ENCODE measurements around the gene TNK1. TPM values are rescaled to one million over a fixed set of nuclear protein-coding genes. Genes with fewer than 3 reads are reported as not detected.

Gene TNK1
- total and polyA plus RNA-seq, 2 donors (not counting 1 experiment from before 2014, with no cell fraction given): 11.7 to 23.7 TPM

DNA sequence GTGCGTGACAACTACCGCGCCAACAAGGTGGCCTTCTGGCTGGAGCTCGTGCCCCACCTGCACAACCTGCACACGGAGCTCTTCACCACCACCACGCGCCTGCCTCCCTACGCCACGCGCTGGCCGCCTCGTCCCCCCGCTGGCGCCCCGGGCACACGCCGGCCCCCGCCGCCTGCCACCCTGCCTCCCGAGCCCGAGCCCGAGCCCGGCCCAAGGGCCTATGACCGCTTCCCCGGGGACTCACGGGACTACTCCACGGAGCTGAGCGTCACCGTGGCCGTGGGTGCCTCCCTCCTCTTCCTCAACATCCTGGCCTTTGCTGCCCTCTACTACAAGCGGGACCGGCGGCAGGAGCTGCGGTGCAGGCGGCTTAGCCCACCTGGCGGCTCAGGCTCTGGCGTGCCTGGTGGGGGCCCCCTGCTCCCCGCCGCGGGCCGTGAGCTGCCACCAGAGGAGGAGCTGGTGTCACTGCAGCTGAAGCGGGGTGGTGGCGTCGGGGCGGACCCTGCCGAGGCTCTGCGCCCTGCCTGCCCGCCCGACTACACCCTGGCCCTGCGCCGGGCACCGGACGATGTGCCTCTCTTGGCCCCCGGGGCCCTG lies 36.3 kb downstream of the TNK1 start:
- DNase-seq: no peak
- POLR2A ChIA-PET: no interaction called here

DNA sequence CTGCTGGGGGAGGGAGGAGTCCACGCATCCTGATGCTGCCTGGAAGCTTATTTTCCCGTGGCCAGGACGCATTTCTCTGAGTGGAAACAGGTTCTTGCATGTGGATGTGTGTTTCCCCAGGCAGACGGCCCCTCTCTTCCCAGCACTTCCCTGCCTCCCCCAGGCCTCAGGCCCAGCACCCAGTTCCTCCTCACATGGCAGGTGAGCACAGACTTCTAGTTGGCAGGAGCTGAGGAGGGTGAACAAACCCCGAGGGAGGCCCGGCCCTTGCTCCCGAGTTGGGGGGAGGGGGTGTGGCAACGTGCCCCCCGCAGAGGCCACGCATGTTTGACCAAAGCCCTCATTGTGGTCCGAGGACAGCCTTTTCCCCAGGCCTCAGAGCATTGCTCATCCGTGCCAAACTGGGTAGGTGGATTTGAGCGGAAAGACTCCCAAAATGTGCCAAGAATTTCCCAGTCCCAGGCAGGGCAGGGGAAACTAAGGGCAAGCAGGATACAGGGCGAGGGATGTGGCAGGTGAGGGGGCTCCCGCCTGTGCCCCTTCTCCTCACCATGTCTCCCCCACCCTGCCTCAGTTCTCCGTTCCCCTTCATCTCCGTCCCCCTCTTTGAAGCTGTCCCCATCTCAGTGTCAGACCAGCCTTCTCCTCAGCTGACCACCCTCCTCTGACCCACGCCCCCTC lies 37.7 kb downstream of the TNK1 start:
- H3K4me3 ChIP-seq (ENCODE audit: control extremely low read depth in 1 of 5, extremely low read depth in 1 of 5, insufficient read depth in 1 of 5, low read depth in 2 of 5, low read length in 4 of 5): no peak overlapping the region
- CTCF ChIA-PET: interaction anchor here (1.5 kb wide), 1 partner anchor 18 kb away, joined by 3 read pairs; no protein-coding TSS in a partner anchor

More for the DNA sequence above, 36.3 kb downstream of the TNK1 start:
- Mint-ChIP-seq H3K9me3 (ENCODE audit: insufficient read depth) (no peaks in the 10 kb centered on the region), H3K4me3 (no peak overlapping the region), H3K4me1 (no peaks in the 10 kb centered on the region), H3K27ac (no peak overlapping the region), H3K27me3 (peaks cover 11% of the 10 kb centered on the region)
- H3K9me3 ChIP-seq (ENCODE audit: control extremely low read depth in 1 of 3, control insufficient read depth in 2 of 3, insufficient read depth in 1 of 3, low read length in 2 of 3): no peaks in the 10 kb centered on the region
- no peaks in the 10 kb centered on the region for H3K79me2 ChIP-seq (ENCODE audit: control insufficient read depth, insufficient read depth, low read length)
- TF ChIP-seq EZH2 (IDR thresholded peaks at IDR 0.05; ENCODE audit: borderline replicate concordance, insufficient read depth, low read depth, low read length, poor library complexity, severe bottlenecking): no peak
- TF ChIP-seq, protein P1, sequence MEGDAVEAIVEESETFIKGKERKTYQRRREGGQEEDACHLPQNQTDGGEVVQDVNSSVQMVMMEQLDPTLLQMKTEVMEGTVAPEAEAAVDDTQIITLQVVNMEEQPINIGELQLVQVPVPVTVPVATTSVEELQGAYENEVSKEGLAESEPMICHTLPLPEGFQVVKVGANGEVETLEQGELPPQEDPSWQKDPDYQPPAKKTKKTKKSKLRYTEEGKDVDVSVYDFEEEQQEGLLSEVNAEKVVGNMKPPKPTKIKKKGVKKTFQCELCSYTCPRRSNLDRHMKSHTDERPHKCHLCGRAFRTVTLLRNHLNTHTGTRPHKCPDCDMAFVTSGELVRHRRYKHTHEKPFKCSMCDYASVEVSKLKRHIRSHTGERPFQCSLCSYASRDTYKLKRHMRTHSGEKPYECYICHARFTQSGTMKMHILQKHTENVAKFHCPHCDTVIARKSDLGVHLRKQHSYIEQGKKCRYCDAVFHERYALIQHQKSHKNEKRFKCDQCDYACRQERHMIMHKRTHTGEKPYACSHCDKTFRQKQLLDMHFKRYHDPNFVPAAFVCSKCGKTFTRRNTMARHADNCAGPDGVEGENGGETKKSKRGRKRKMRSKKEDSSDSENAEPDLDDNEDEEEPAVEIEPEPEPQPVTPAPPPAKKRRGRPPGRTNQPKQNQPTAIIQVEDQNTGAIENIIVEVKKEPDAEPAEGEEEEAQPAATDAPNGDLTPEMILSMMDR (IDR thresholded peaks at IDR 0.05): no peak
- H4K20me1 ChIP-seq (ENCODE audit: control insufficient read depth, insufficient read depth, low read length, poor library complexity, severe bottlenecking): no peaks in the 10 kb centered on the region
- no peak overlapping the region for H3K4me3 ChIP-seq (ENCODE audit: control extremely low read depth in 1 of 5, extremely low read depth in 1 of 5, insufficient read depth in 1 of 5, low read depth in 2 of 5, low read length in 4 of 5)
- intact Hi-C loops (cut with micrococcal nuclease): no loop called here
- no peaks in the 10 kb centered on the region for H3K36me3 ChIP-seq (replicated peaks in 1 of 2; ENCODE audit: control extremely low read depth in 1 of 2, control insufficient read depth in 1 of 2, extremely low read depth in 1 of 2, insufficient read depth in 2 of 2, low read length in 1 of 2)
- ATAC-seq (ENCODE audit: low read depth): no peak
- CTCF ChIA-PET: interaction anchor here (1.2 kb wide), 1 partner anchor 61 kb away, joined by 4 read pairs; no protein-coding TSS in a partner anchor
- H3K4me2 ChIP-seq (replicated peaks; ENCODE audit: low read depth, low read length, poor library complexity, severe bottlenecking): no peak overlapping the region
- no peaks in the 10 kb centered on the region for H3K27me3 ChIP-seq (replicated peaks in 1 of 4; ENCODE audit: control extremely low read depth in 1 of 4, control insufficient read depth in 3 of 4, insufficient read depth in 4 of 4, low read length in 3 of 4)
- H3K4me1 ChIP-seq (ENCODE audit: control insufficient read depth in 2 of 2, insufficient read depth in 2 of 2, low read length in 2 of 2): no peaks in the 10 kb centered on the region
- no peak overlapping the region for H3K27ac ChIP-seq (ENCODE audit: low read length in 2 of 2)
- WGBS (ENCODE audit: insufficient coverage): 97% methylated on average over 41 of the region's 54 CpGs
- no peak overlapping the region for H2AFZ ChIP-seq (ENCODE audit: insufficient read depth, low read depth, low read length, poor library complexity, severe bottlenecking)
- H3K9ac ChIP-seq (ENCODE audit: low read length): no peak overlapping the region

More for the DNA sequence above, 37.7 kb downstream of the TNK1 start:
- ATAC-seq (ENCODE audit: low read depth) (no peak), DNase-seq (no peak)
- TF ChIP-seq, protein P1 (IDR thresholded peaks at IDR 0.05): no peak
- TF ChIP-seq EZH2 (IDR thresholded peaks at IDR 0.05; ENCODE audit: borderline replicate concordance, insufficient read depth, low read depth, low read length, poor library complexity, severe bottlenecking): no peak
- H3K9me3 Mint-ChIP-seq (ENCODE audit: insufficient read depth): no peaks in the 10 kb centered on the region
- H3K4me3 Mint-ChIP-seq: no peak overlapping the region
- H3K79me2 ChIP-seq (ENCODE audit: control insufficient read depth, insufficient read depth, low read length): no peaks in the 10 kb centered on the region
- no peak overlapping the region for H3K27ac ChIP-seq (ENCODE audit: low read length in 2 of 2)
- H3K36me3 ChIP-seq (replicated peaks in 1 of 2; ENCODE audit: control extremely low read depth in 1 of 2, control insufficient read depth in 1 of 2, extremely low read depth in 1 of 2, insufficient read depth in 2 of 2, low read length in 1 of 2): no peaks in the 10 kb centered on the region
- no peak overlapping the region for H3K27ac Mint-ChIP-seq
- H3K9me3 ChIP-seq (ENCODE audit: control extremely low read depth in 1 of 3, control insufficient read depth in 2 of 3, insufficient read depth in 1 of 3, low read length in 2 of 3): no peaks in the 10 kb centered on the region
- POLR2A ChIA-PET: no interaction called here
- no peaks in the 10 kb centered on the region for H3K4me1 Mint-ChIP-seq
- WGBS (ENCODE audit: insufficient coverage): 82% methylated on average over 12 of the region's 18 CpGs
- H3K9ac ChIP-seq (ENCODE audit: low read length): no peak overlapping the region
- no peak overlapping the region for H2AFZ ChIP-seq (ENCODE audit: insufficient read depth, low read depth, low read length, poor library complexity, severe bottlenecking)
- no peak overlapping the region for H3K4me2 ChIP-seq (replicated peaks; ENCODE audit: low read depth, low read length, poor library complexity, severe bottlenecking)
- intact Hi-C loops (cut with micrococcal nuclease): no loop called here
- no peaks in the 10 kb centered on the region for H3K27me3 ChIP-seq (replicated peaks in 1 of 4; ENCODE audit: control extremely low read depth in 1 of 4, control insufficient read depth in 3 of 4, insufficient read depth in 4 of 4, low read length in 3 of 4)
- no peaks in the 10 kb centered on the region for H4K20me1 ChIP-seq (ENCODE audit: control insufficient read depth, insufficient read depth, low read length, poor library complexity, severe bottlenecking)
- H3K27me3 Mint-ChIP-seq: peaks cover 8% of the 10 kb centered on the region
- H3K4me1 ChIP-seq (ENCODE audit: control insufficient read depth in 2 of 2, insufficient read depth in 2 of 2, low read length in 2 of 2): no peaks in the 10 kb centered on the region

All from B cell (primary cell).